Measurements from ENCODE around the gene LRP3. TPM values are rescaled to one million over a fixed set of nuclear protein-coding genes. Genes with fewer than 3 reads are reported as not detected.

Gene LRP3
- total RNA-seq, 2 donors from 2014 or later, result not detected

DNA sequence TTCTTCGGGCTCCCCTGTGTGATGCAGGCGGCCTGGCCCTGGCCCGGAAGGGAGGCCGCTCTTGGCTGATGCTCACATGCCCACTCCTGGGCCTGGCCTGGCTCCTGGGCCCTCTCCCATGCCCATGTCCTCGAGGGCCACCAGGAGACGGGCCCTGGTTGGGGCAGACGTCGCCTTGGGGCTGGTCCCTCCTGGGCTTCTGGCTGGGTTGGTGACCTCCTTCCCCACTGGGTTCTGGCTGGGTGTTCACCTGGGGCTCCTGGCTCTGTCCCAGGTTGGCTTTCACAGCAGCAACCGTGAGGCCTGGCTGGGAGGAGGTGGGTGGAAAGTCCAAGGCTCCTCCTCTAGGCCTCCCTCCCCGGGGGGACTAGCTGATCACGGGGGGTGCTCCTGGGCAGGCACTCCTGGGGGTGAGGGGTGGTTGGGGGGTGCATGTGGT lies 47.0 kb downstream of the LRP3 start:
- Mint-ChIP-seq H3K36me3 (ENCODE audit: low read depth) (no peaks in the 10 kb centered on the region), H3K4me3 (no peak overlapping the region), H3K4me1 (no peaks in the 10 kb centered on the region), H3K27me3 (peaks cover 7% of the 10 kb centered on the region), H3K27ac (no peak overlapping the region), H3K9me3 (no peaks in the 10 kb centered on the region)
- ATAC-seq (replicated peaks), result peak; percentile 28

DNA sequence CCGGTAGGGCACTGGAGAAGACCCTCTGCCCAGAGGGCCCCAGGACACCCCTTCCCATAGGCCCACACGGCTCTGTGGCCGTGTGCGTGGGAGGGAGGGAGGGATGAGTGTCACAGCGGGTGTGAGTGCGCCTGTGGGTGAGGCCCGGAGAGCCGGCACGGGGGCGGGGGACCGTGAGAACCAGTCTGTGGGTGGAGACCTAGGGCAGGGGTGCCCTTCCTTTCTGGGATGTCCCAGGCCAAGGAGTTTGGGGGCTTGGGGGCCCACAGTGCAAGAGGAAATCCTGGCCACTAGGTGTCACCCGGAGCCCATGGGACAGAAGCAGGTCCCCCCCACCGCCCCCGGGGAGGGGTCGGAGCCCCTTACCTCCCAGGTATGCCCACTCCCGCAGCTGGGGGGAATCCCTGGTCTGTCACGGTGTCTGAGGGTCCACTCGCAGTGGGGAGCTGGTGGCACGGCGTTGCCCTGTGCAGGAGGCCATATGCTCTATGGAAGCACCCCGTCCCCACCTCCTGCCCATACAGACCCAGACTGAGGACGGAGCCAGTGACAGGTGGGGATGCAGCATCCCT lies 47.5 kb downstream of the LRP3 start:
- Mint-ChIP-seq H3K36me3 (ENCODE audit: low read depth) (no peaks in the 10 kb centered on the region), H3K27ac (no peak overlapping the region), H3K4me3 (no peak overlapping the region), H3K9me3 (no peaks in the 10 kb centered on the region), H3K4me1 (no peaks in the 10 kb centered on the region), H3K27me3 (peaks cover 7% of the 10 kb centered on the region)
- ATAC-seq (replicated peaks), result peak; percentile 64

DNA sequence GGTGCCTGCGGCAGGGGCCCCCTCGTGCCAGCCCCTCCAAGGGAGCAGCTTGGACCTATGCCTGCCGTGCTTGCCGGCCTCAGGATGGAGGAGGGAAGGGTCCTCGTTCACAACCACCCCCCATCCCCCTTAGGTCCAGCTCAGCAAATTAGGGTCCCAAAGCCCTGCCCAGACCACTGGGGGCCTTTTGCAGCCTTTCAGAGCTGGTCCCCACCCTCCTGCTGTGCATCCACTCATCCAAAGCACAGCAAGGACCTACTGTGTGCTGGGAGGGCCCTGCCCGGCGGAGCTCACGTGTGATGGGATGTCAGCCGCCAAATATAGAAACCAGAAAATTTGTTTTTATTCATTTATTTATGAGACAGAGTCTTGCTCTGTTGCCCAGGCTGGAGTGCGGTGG lies 48.0 kb downstream of the LRP3 start:
- peaks cover 7% of the 10 kb centered on the region for H3K27me3 Mint-ChIP-seq
- H3K36me3 Mint-ChIP-seq (ENCODE audit: low read depth), result no peaks in the 10 kb centered on the region

DNA sequence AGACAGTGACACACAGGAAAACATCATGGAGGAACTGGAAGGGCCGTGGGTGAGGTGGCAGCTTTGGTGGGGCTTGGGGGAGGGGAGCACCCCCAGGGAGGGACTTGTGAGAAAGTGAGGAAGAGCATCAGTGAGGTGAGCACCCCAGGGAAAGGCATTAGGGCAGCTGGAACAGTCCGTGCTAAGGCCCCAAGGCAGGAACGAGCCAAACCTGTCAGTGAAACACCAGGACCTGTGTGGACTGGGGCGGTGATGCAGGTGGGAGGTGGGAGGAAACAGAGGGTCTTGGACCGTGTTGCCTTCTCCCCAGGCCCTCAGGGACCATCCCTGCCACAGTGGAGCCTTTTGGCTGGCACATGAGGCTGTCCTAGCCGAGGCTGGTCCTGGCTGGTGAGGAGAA lies 48.8 kb downstream of the LRP3 start:
- Mint-ChIP-seq H3K9me3 (no peaks in the 10 kb centered on the region), H3K4me3 (no peak overlapping the region), H3K27ac (no peak overlapping the region), H3K27me3 (peaks cover 4% of the 10 kb centered on the region), H3K4me1 (no peaks in the 10 kb centered on the region), H3K36me3 (ENCODE audit: low read depth) (no peaks in the 10 kb centered on the region)
- ATAC-seq (replicated peaks), result no peak

More for the DNA sequence above, 48.0 kb downstream of the LRP3 start:
- no peak overlapping the region for H3K27ac Mint-ChIP-seq
- no peaks in the 10 kb centered on the region for H3K9me3 Mint-ChIP-seq
- H3K4me1 Mint-ChIP-seq, result no peaks in the 10 kb centered on the region
- no peak for ATAC-seq (replicated peaks)
- no peak overlapping the region for H3K4me3 Mint-ChIP-seq

DNA sequence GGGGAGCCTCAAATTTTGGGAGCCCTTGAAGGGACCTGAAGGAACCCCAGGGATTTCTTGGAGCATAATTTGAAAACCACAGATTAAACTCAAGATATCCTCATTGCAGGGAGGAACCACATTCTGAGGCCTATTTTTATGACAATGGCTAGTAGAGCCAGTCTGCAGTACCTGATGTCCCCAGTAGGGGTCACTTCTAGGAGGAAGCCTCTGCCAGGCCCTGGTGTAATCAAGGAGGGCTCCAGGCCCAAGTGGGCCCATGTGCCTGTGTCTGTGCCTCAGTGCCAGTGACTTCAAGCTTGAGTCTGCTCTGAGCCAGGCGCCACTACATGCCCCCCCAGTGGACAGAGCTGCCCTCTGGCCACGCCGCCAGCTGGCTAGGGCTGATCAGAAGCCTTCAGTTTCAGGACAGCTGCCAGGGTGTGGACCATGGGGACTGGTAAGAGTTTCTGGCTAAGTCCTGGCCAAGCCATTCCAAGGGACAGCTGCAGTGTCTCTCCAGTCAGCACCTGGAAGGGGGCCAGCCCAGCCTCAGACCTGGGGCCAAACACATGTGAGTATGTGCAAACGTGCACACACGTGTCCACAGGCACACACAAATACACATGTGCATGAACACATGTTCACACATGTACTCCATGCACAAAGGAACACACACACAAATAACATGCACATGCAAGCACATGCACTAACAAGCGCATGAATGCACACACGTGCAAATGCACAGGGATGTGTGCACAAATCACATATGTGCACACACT lies 52.0 kb downstream of the LRP3 start:
- no peaks in the 10 kb centered on the region for H3K9me3 Mint-ChIP-seq
- H3K4me3 Mint-ChIP-seq, result no peak overlapping the region
- ATAC-seq (replicated peaks), result no peak
- H3K36me3 Mint-ChIP-seq (ENCODE audit: low read depth), result no peaks in the 10 kb centered on the region
- H3K4me1 Mint-ChIP-seq, result no peaks in the 10 kb centered on the region
- H3K27me3 Mint-ChIP-seq, result no peaks in the 10 kb centered on the region
- H3K27ac Mint-ChIP-seq, result no peak overlapping the region

DNA sequence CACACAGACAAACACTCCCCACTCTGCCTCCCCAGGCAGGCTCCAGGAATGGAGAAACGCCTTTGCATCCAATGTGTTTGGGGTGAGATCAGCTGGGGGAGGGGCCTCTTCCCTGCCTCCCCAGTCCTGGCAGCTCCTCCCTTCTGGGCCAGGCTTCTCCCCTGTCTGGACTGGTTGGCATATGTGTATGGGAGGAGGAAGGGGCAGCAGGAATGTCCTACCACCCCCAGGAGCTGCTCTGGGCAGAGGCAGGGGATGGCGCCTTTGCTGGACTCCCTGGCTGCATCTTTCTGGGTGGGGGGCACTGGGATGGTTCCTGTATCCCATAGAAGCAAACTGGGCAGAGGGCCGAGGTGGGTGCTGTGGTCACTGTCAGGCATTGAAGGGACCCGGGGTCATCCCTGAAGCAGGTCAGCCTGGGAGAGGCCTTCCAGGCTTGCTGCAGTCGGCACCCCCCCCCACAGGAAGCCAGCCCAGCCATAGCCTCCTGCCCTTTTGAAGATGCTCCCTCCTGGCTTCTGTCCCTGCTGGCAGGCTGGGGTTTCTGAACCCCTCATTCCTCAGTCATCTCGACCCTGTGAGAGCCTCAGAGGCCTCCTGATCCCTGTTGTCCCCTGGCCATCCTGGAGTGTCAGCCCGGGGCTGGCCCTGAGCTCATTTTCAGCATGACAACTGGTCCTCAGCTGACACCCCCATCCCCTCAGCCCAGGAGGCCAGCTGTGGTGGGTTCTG lies 52.7 kb downstream of the LRP3 start:
- Mint-ChIP-seq H3K36me3 (ENCODE audit: low read depth) (no peaks in the 10 kb centered on the region), H3K4me3 (no peak overlapping the region), H3K27ac (no peak overlapping the region), H3K4me1 (no peaks in the 10 kb centered on the region), H3K9me3 (no peaks in the 10 kb centered on the region), H3K27me3 (no peaks in the 10 kb centered on the region)
- no peak for ATAC-seq (replicated peaks)

DNA sequence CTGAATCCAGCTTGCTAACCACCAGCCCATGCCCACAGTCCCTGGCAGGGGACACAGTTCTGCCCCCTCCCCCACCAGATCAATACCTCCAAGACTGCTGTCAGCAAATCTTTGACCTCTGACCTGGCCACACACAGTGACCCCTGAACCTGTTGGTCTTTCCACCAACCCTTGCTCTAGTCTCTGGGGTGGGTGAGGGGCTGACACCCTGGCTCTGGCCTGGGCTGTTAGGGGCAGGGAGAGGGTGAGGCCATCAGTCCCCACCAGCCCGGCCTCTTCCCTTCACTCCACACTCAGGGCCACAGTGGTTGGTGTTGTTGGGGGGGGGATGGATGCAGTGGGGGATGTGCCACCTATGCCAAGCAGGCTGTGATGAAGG lies 53.3 kb downstream of the LRP3 start:
- no peaks in the 10 kb centered on the region for H3K27me3 Mint-ChIP-seq

DNA sequence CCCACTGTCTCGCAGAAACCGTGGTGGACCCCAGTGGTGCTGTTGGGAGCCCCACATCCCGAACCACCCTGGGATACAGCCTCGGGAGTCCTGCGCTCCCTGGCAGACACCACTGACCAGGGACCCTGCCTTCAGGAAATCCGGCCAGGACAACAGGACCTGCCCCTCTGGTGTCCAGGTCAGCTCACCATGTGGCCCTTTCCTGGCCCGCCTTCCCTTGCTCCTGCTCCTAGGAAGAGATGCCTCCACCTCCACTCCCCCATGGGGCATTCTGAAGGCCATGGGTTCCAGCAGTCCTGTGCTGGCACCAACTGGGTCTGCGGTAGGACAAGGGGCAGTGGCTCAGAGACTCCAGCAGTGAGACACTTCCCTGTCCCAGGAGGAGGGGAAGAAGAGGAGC lies 54.0 kb downstream of the LRP3 start:
- no peaks in the 10 kb centered on the region for H3K9me3 Mint-ChIP-seq
- H3K27me3 Mint-ChIP-seq, result no peaks in the 10 kb centered on the region
- no peaks in the 10 kb centered on the region for H3K4me1 Mint-ChIP-seq
- H3K36me3 Mint-ChIP-seq (ENCODE audit: low read depth), result no peaks in the 10 kb centered on the region
- ATAC-seq (replicated peaks), result no peak
- H3K27ac Mint-ChIP-seq, result no peak overlapping the region
- H3K4me3 Mint-ChIP-seq, result no peak overlapping the region

More for the DNA sequence above, 53.3 kb downstream of the LRP3 start:
- ATAC-seq (replicated peaks), result no peak
- Mint-ChIP-seq H3K36me3 (ENCODE audit: low read depth) (no peaks in the 10 kb centered on the region), H3K9me3 (no peaks in the 10 kb centered on the region), H3K27ac (no peak overlapping the region), H3K4me1 (no peaks in the 10 kb centered on the region), H3K4me3 (no peak overlapping the region)

DNA sequence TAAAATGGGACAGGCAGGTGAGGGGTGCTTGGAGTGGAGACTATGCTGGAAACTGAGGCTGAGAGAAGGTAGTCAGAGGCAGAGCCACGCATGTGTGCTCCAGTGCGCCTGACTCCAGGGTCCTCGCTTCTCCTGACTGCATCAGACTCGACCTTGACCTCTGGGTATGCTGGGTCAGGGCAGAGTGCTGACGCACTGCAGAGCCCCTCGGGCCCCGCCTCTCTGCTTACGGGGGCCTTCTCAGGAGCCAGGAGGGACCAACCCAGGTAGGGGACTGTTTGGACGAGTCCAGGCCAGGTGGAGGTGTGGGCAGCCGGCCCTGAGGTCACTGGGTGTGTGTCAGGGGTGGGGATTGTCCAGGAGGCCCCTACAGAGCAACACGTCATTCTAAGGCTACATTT lies 54.4 kb downstream of the LRP3 start:
- Mint-ChIP-seq H3K27me3 (no peaks in the 10 kb centered on the region), H3K36me3 (ENCODE audit: low read depth) (no peaks in the 10 kb centered on the region), H3K27ac (no peak overlapping the region), H3K4me1 (no peaks in the 10 kb centered on the region), H3K9me3 (no peaks in the 10 kb centered on the region), H3K4me3 (no peak overlapping the region)
- no peak for ATAC-seq (replicated peaks)

DNA sequence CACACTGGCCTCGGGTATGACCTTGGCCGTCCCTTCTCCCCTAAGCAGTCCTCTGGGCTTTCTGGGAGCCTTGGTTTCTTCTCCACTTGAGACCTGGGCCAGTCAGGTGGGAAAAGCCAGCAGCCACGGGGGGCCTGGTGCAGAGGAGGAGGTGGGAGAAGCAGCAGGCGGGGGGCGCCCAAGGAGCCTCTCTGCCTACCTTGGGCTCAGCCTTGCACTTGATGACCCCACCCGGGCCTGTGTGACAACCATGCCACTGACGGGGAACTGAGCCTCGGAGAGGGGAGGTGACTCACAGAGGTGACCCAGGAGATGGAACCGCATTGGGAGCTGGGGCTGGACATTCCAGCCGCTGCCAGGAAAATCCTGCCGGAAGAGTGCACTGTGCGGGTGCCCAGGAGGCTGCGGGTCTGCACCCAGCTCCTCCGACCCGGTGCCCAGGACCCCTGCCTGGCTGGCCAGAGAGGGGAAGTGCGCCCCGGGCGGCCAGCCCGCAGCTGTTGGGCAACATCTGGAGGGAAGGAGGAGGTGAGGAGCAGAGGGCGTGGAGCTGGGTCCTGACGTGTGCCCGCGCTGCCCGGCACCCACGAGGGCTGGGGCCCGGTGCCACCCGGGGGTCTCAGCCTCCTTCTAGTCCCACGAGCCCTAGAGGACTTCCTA lies 55.0 kb downstream of the LRP3 start:
- Mint-ChIP-seq H3K36me3 (ENCODE audit: low read depth) (no peaks in the 10 kb centered on the region), H3K27me3 (no peaks in the 10 kb centered on the region), H3K9me3 (no peaks in the 10 kb centered on the region), H3K4me3 (no peak overlapping the region), H3K4me1 (no peaks in the 10 kb centered on the region), H3K27ac (no peak overlapping the region)
- ATAC-seq (replicated peaks), result peak; percentile 49

DNA sequence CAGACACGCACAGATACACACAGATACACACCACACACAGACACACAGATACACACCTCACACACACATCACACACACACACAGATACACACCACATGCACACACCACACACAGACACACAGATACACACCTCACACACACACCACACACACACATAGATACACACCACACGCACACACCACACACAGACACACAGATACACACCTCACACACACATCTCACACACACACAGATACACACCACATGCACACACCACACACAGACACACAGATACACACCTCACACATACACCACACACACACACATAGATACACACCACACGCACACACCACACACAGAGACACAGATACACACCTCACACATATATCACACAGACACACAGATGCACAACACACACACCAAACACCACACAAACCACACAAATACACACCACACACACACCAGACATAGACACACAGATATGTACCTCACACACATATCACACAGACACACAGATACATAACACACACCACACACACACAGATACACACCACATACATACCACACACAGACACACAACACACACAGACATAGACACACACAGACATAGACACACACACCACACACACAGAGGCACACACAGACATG lies 55.7 kb downstream of the LRP3 start:
- Mint-ChIP-seq H3K27me3 (no peaks in the 10 kb centered on the region), H3K36me3 (ENCODE audit: low read depth) (no peaks in the 10 kb centered on the region), H3K4me3 (no peak overlapping the region), H3K27ac (no peak overlapping the region), H3K4me1 (no peaks in the 10 kb centered on the region), H3K9me3 (no peaks in the 10 kb centered on the region)
- ATAC-seq (replicated peaks), result no peak

DNA sequence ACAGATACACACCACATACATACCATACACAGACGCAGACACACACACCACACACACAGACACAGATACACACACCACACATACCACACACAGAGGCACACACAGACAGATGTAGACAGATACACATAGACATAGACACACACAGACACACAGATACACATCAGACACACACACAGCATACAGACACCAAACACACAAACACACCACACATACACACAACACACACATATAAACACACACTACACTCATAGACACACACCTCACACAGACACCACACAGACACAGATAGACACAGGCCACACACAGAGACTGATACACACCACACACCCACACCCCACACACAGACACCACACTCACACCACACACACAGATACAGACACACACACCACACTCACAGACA lies 56.4 kb downstream of the LRP3 start:
- no peak for ATAC-seq (replicated peaks)
- no peaks in the 10 kb centered on the region for H3K4me1 Mint-ChIP-seq
- H3K4me3 Mint-ChIP-seq, result no peak overlapping the region
- no peaks in the 10 kb centered on the region for H3K9me3 Mint-ChIP-seq
- no peak overlapping the region for H3K27ac Mint-ChIP-seq
- H3K27me3 Mint-ChIP-seq, result no peaks in the 10 kb centered on the region
- H3K36me3 Mint-ChIP-seq (ENCODE audit: low read depth), result no peaks in the 10 kb centered on the region

DNA sequence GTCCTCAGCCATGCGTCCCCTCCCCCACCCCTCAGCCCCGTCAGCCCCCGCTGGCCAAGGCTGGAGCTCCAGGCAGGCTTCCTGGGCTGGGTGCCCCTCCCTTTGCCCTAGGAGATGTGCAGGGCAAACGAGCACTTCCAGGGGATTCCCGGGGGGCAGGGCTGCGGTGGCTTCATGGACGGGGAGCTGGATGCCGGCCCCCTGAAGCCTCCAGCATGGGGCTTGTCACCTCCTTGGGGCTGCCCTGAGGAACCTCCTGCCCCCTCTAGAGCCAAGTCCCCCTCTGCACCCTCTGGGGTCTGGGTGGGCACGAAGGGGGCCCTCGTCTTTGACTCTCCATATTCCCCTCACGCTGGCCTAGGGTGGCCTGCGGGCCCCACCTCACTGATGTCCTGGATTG lies 56.9 kb downstream of the LRP3 start:
- Mint-ChIP-seq H3K9me3 (no peaks in the 10 kb centered on the region), H3K4me3 (no peak overlapping the region), H3K27ac (no peak overlapping the region), H3K27me3 (no peaks in the 10 kb centered on the region), H3K4me1 (no peaks in the 10 kb centered on the region), H3K36me3 (ENCODE audit: low read depth) (no peaks in the 10 kb centered on the region)
- ATAC-seq (replicated peaks), result no peak

DNA sequence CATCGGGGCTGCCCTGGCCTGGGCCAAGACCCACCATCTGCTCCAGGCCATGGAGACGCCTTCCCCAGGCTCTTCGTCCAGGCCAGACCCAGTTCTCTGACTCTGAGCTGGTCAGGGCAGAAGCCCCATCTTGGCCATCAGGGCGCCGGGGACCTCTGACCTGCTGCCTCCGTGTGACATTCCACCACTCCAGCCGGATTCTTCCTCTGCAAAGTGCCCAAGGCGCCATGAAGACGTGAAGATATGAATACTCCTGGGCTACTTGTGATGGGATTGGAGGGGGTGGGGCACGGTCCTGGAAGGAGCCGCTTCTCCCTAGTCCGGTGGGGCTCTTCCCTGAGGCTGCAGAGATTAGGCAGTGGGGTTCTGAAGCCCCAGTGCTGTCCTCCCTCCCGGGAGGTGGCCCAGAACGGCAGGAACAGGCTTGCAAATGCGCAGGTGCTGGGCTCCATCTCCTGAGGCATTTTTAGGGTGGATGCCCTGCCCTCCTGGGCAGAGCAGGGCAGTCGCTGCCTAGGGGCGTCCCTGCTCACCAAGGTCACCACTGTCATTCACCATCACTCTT lies 57.5 kb downstream of the LRP3 start:
- Mint-ChIP-seq H3K4me1 (no peaks in the 10 kb centered on the region), H3K36me3 (ENCODE audit: low read depth) (no peaks in the 10 kb centered on the region), H3K4me3 (no peak overlapping the region), H3K27ac (no peak overlapping the region), H3K27me3 (no peaks in the 10 kb centered on the region), H3K9me3 (no peaks in the 10 kb centered on the region)
- ATAC-seq (replicated peaks), result no peak

Data from activated T-helper 17 cell treated with anti-CD3 and anti-CD28 coated beads, Interleukin-2, amount 50 U/mL, for 72 hours (primary cell).